ENCODE results near the gene PIP5K1B.

GRCh38 chr9:68704814-68705530, at the start of gene PIP5K1B:
- TF ChIP-seq CTCF (IDR thresholded peaks at IDR 0.05; ENCODE audit: poor library complexity) = no peak
- TF ChIP-seq EZH2 (IDR thresholded peaks at IDR 0.05; ENCODE audit: borderline replicate concordance) = no peak
- no peak for TF ChIP-seq EZH2phosphoT487 (IDR thresholded peaks at IDR 0.05; ENCODE audit: low read depth, severe bottlenecking, unreplicated experiment)

Measured in hepatocyte (in vitro differentiated cells).